ENCODE results near the gene CRIM1. TPM values are rescaled to one million over a fixed set of nuclear protein-coding genes. Genes with fewer than 3 reads are reported as not detected.
"Not testable (repeated sequence)": the region's sequence is repeated elsewhere in the genome, so short reads cannot be mapped to it uniquely, and the experiment has no call there.

CRIM1 gene, protein sequence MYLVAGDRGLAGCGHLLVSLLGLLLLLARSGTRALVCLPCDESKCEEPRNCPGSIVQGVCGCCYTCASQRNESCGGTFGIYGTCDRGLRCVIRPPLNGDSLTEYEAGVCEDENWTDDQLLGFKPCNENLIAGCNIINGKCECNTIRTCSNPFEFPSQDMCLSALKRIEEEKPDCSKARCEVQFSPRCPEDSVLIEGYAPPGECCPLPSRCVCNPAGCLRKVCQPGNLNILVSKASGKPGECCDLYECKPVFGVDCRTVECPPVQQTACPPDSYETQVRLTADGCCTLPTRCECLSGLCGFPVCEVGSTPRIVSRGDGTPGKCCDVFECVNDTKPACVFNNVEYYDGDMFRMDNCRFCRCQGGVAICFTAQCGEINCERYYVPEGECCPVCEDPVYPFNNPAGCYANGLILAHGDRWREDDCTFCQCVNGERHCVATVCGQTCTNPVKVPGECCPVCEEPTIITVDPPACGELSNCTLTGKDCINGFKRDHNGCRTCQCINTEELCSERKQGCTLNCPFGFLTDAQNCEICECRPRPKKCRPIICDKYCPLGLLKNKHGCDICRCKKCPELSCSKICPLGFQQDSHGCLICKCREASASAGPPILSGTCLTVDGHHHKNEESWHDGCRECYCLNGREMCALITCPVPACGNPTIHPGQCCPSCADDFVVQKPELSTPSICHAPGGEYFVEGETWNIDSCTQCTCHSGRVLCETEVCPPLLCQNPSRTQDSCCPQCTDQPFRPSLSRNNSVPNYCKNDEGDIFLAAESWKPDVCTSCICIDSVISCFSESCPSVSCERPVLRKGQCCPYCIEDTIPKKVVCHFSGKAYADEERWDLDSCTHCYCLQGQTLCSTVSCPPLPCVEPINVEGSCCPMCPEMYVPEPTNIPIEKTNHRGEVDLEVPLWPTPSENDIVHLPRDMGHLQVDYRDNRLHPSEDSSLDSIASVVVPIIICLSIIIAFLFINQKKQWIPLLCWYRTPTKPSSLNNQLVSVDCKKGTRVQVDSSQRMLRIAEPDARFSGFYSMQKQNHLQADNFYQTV
- total RNA-seq (10 to 100 TPM; 10.7 to 11.1 TPM), polyA plus RNA-seq (2.5 TPM)

DNA sequence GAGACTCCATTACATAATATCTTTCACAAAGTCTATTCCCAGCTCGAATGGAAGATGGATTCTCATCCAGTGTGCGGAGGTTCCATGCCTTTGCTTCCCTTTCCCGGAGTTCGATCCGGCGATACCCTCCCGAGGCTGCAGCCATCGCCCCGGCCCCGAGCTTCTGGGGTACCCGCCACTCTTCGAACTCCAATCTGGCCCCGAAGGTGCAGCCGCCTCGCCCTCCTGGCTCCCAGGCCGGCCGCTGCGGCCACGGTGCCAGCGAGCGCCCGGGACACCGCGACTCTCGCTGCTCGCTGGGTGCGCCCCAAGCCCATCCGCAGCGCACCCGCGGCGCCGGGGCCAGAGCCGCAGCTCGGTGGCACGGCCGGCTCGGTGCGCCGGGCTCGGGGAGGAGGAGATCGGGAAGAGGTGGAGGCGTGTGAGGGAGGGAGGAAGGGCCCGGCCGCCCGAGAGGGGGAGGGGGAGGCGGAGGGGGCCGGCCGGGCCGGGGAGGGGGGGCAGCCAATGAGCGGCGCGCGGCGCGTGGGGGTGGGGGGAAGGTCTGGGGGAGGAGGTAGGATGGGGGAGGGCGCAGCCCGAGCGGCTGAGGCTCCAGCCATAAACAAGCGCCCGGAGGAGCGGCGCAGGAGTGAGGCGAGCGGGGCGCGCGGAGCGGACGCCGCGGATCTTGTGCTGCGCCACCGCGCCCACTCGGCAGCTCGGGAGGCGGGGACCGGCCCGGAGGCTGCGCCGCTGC lies at the start of gene CRIM1:
Gene CRIM1 (plus strand): TSS at position 628 of the 739 bp plus-strand sequence. CDS start 515 bp downstream, outside the sequence.
- CTCF ChIA-PET = interaction anchor here (1.1 to 1.4 kb wide), 3 partner anchors 8 to 309 kb away, joined by 3 read pairs; no protein-coding TSS in a partner anchor
- POLR2A ChIA-PET = interaction anchor here (0.9 kb wide), 1 partner anchor 155 kb away, joined by 3 read pairs; no protein-coding TSS in a partner anchor

DNA sequence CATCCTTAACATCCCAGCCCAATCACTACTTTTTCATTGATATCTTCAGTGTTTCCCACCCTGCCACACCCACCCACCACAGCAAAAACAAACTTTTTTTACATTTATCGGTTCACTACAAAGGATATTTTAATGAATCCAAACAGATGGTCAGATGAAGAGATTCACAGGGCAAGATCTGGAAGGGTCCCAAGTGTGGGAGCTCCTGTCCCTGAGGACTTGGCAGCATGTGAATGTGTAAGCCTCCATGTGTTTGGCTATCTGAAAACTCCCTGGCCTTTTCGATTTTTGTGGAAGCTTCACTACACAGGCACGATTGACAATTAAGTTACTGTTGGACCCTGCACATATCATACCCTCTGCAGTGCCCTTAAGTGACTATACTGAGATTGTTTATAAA lies 48.1 kb upstream of the CRIM1 start:
- no peaks in the 10 kb centered on the region for H3K4me1 ChIP-seq (ENCODE audit: insufficient read depth, low read length)
- H3K27ac ChIP-seq (ENCODE audit: low read depth, low read length) = no peak overlapping the region
- H3K27me3 Mint-ChIP-seq = no peaks in the 10 kb centered on the region
- H3K4me1 Mint-ChIP-seq = peaks cover 11 to 23% (median 19%) of the 10 kb centered on the region in 3 donors
- no peaks in the 10 kb centered on the region for H3K27me3 ChIP-seq (ENCODE audit: insufficient read depth, low read length, poor library complexity, severe bottlenecking)
- no peak overlapping the region for H3K4me3 ChIP-seq (ENCODE audit: low read length)
- no peaks in the 10 kb centered on the region for H3K36me3 ChIP-seq (ENCODE audit: insufficient read depth, low read length)
- no peaks in the 10 kb centered on the region for H3K9me3 ChIP-seq (ENCODE audit: low read length)
- POLR2A ChIA-PET = no interaction called here
- H3K4me3 Mint-ChIP-seq = no peak overlapping the region
- DNase-seq = no peak
- peaks cover 0 to 16% (median 0%) of the 10 kb centered on the region in 3 donors for H3K36me3 Mint-ChIP-seq
- H3K9me3 Mint-ChIP-seq = no peaks in the 10 kb centered on the region
- CTCF ChIA-PET = no interaction called here
- H3K27ac Mint-ChIP-seq = no peak overlapping the region

More for the DNA sequence above, at the start of gene CRIM1:
- Mint-ChIP-seq H3K4me1 (peaks cover 33 to 52% (median 47%) of the 10 kb centered on the region in 3 donors), H3K27ac (peak within 1 kb of the TSS in 7 of 8 donors; percentile 3 to 87 (median 27)), H3K27me3 (peaks cover 4 to 7% of the 10 kb centered on the region in 2 donors), H3K4me3 (peak within 1 kb of the TSS; percentile 87 to 98 (median 93)), H3K9me3 (no peaks in the 10 kb centered on the region), H3K36me3 (peaks cover 0 to 5% (median 0%) of the 10 kb centered on the region in 3 donors)
- Histone ChIP-seq H3K4me1 (ENCODE audit: insufficient read depth, low read length) (peaks cover 20% of the 10 kb centered on the region), H3K27ac (ENCODE audit: low read depth, low read length) (no peak within 1 kb of the TSS), H3K36me3 (ENCODE audit: insufficient read depth, low read length) (no peaks in the 10 kb centered on the region), H3K27me3 (ENCODE audit: insufficient read depth, low read length, poor library complexity, severe bottlenecking) (peaks cover 4% of the 10 kb centered on the region), H3K9me3 (ENCODE audit: low read length) (no peaks in the 10 kb centered on the region), H3K4me3 (ENCODE audit: low read length) (peak within 1 kb of the TSS; percentile 68)
- peak; percentile 9 to 58 (median 41) for DNase-seq

DNA sequence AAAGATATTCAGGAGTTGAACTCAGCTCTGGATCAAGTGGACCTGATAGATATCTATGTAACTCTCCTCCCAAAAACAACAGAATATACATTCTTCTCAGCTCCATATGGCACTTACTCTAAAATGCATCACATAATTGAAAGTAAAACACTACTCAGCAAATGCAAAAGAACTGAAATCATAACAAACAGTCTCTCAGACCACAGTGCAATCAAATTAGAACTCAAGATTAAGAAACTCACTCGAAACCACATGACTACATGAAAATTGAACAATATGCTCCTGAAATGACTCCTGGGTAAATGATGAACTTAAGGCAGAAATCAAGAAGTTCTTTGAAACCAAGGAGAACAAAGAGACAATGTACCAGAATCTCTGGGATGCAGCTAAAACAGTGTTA lies 45.1 kb upstream of the CRIM1 start:
- H3K36me3 ChIP-seq (ENCODE audit: insufficient read depth, low read length); H3K27me3 Mint-ChIP-seq; H3K36me3 Mint-ChIP-seq; H3K4me3 ChIP-seq (ENCODE audit: low read length); H3K27ac ChIP-seq (ENCODE audit: low read depth, low read length); H3K4me1 ChIP-seq (ENCODE audit: insufficient read depth, low read length); H3K9me3 ChIP-seq (ENCODE audit: low read length); H3K27me3 ChIP-seq (ENCODE audit: insufficient read depth, low read length, poor library complexity, severe bottlenecking); POLR2A ChIA-PET; DNase-seq; CTCF ChIA-PET; H3K4me3 Mint-ChIP-seq; H3K9me3 Mint-ChIP-seq: not testable (repeated sequence)
- Mint-ChIP-seq H3K4me1 (peaks cover 11 to 27% (median 19%) of the 10 kb centered on the region in 3 donors), H3K27ac (peak overlapping the region in 1 of 8 donors; percentile 45)

DNA sequence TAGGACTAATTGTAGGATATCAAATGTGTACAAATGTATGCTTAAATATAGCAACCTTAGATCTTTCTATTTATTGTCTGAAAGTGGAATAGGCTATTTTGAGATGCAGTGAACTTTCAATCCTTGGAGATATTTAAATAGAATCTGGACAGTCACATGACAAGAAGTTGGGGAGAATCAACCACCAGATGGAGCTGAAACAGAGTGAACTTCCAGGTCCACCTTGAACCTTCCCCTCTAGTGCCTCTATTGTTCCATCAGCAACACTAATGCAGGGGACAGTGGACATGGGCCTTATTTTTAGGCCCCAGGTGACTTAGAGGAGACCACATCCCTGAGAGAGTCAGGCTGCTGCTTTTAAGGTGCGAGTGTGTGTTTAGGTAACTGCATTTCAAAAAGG lies 37.0 kb upstream of the CRIM1 start:
- Mint-ChIP-seq H3K27me3 (peaks cover 4 to 6% of the 10 kb centered on the region in 2 donors), H3K4me1 (no peaks in the 10 kb centered on the region), H3K36me3 (peaks cover 0 to 11% (median 3%) of the 10 kb centered on the region in 3 donors), H3K4me3 (no peak overlapping the region), H3K27ac (no peak overlapping the region), H3K9me3 (peaks cover 0 to 6% (median 2%) of the 10 kb centered on the region in 5 donors)
- no peak for DNase-seq
- peaks cover 3% of the 10 kb centered on the region for H3K27me3 ChIP-seq (ENCODE audit: insufficient read depth, low read length, poor library complexity, severe bottlenecking)
- H3K4me3 ChIP-seq (ENCODE audit: low read length) = no peak overlapping the region
- ChIA-PET CTCF (no interaction called here), POLR2A (no interaction called here)
- no peaks in the 10 kb centered on the region for H3K36me3 ChIP-seq (ENCODE audit: insufficient read depth, low read length)
- no peaks in the 10 kb centered on the region for H3K4me1 ChIP-seq (ENCODE audit: insufficient read depth, low read length)
- H3K9me3 ChIP-seq (ENCODE audit: low read length) = no peaks in the 10 kb centered on the region
- no peak overlapping the region for H3K27ac ChIP-seq (ENCODE audit: low read depth, low read length)

DNA sequence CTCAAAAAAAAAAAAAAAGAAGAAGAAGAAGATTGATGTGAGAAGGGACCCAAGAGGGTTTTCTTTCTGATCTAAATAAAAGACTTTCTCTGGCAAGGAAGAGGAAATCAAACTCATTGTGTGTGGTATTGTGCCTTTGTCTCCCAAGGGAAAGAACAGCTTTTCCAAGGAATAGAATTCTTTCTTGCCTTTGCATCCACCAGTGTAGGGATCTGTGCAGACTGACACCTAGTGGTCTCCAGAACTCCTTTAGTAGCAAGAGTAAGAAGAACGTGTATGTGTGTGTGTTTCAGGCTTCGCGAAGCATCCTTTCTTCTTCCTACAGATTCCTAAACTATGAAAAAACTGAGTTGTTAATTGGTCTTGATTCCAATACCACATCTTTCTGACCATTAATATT lies 33.5 kb upstream of the CRIM1 start:
- peaks cover 3 to 6% (median 4%) of the 10 kb centered on the region in 5 donors for H3K9me3 Mint-ChIP-seq
- H3K9me3 ChIP-seq (ENCODE audit: low read length) = no peaks in the 10 kb centered on the region
- H3K27me3 Mint-ChIP-seq = peaks cover 4 to 6% of the 10 kb centered on the region in 2 donors
- no peak overlapping the region for H3K27ac ChIP-seq (ENCODE audit: low read depth, low read length)
- ChIA-PET POLR2A (no interaction called here), CTCF (no interaction called here)
- DNase-seq = no peak
- H3K27me3 ChIP-seq (ENCODE audit: insufficient read depth, low read length, poor library complexity, severe bottlenecking) = peaks cover 3% of the 10 kb centered on the region
- no peaks in the 10 kb centered on the region for H3K4me1 Mint-ChIP-seq
- H3K36me3 Mint-ChIP-seq = peaks cover 0 to 7% (median 2%) of the 10 kb centered on the region in 3 donors
- H3K27ac Mint-ChIP-seq = no peak overlapping the region
- no peak overlapping the region for H3K4me3 Mint-ChIP-seq
- no peak overlapping the region for H3K4me3 ChIP-seq (ENCODE audit: low read length)
- H3K4me1 ChIP-seq (ENCODE audit: insufficient read depth, low read length) = no peaks in the 10 kb centered on the region
- H3K36me3 ChIP-seq (ENCODE audit: insufficient read depth, low read length) = no peaks in the 10 kb centered on the region

DNA sequence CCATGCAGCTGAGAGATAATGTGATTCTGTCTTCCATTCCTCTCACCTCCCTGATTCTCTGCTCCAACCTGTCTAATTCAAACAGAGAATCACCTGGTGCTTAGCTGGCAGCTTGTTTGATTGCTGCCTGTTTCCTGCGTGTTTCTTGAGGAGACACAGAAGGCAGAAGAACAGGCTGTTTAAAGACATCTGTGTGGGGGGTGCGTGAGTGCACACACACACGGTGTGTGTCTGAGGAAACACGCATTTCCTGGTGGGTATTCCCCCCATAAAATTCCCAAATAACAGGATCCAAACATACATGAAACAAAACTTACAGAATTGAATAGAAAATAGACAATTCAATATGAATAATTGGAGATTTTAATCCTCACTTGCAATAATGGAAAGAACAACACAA lies 29.3 kb upstream of the CRIM1 start:
- peaks cover 0 to 3% (median 2%) of the 10 kb centered on the region in 3 donors for H3K36me3 Mint-ChIP-seq
- Histone ChIP-seq H3K27me3 (ENCODE audit: insufficient read depth, low read length, poor library complexity, severe bottlenecking) (no peaks in the 10 kb centered on the region), H3K27ac (ENCODE audit: low read depth, low read length) (no peak overlapping the region), H3K36me3 (ENCODE audit: insufficient read depth, low read length) (no peaks in the 10 kb centered on the region), H3K4me3 (ENCODE audit: low read length) (no peak overlapping the region), H3K4me1 (ENCODE audit: insufficient read depth, low read length) (no peaks in the 10 kb centered on the region), H3K9me3 (ENCODE audit: low read length) (no peaks in the 10 kb centered on the region)
- no peaks in the 10 kb centered on the region for H3K4me1 Mint-ChIP-seq
- peaks cover 1 to 3% of the 10 kb centered on the region in 2 donors for H3K27me3 Mint-ChIP-seq
- no peak overlapping the region for H3K4me3 Mint-ChIP-seq
- no peak overlapping the region for H3K27ac Mint-ChIP-seq
- CTCF ChIA-PET = no interaction called here
- no peak for DNase-seq
- POLR2A ChIA-PET = no interaction called here
- peaks cover 3 to 6% (median 4%) of the 10 kb centered on the region in 5 donors for H3K9me3 Mint-ChIP-seq

DNA sequence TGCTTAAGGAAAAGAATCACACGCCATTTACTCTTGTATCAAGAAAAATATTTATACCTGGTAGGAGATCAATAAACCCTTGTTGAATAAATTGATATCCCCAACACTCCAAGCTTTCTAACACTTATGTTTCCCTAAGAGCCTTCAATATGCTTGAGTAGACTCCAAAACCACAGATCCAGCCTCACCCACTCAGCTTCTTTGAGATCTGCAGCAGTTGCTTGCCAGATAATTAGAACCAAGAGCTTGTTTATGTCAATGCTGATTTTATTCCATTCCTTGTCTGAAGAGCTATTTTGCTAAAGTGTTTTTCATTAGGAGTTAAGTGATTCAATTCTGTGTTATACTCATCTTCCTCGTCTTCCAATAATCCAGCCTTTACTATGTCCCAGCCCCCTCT lies 26.3 kb upstream of the CRIM1 start:
- Mint-ChIP-seq H3K27ac (peak overlapping the region in 1 of 8 donors; percentile 18), H3K4me1 (peaks cover 6 to 8% (median 6%) of the 10 kb centered on the region in 3 donors), H3K27me3 (peaks cover 0 to 1% of the 10 kb centered on the region in 2 donors), H3K36me3 (no peaks in the 10 kb centered on the region), H3K4me3 (no peak overlapping the region), H3K9me3 (peaks cover 0 to 2% (median 0%) of the 10 kb centered on the region in 5 donors)
- no peak overlapping the region for H3K27ac ChIP-seq (ENCODE audit: low read depth, low read length)
- no peaks in the 10 kb centered on the region for H3K4me1 ChIP-seq (ENCODE audit: insufficient read depth, low read length)
- no peaks in the 10 kb centered on the region for H3K36me3 ChIP-seq (ENCODE audit: insufficient read depth, low read length)
- H3K27me3 ChIP-seq (ENCODE audit: insufficient read depth, low read length, poor library complexity, severe bottlenecking) = no peaks in the 10 kb centered on the region
- ChIA-PET POLR2A (no interaction called here), CTCF (no interaction called here)
- H3K4me3 ChIP-seq (ENCODE audit: low read length) = no peak overlapping the region
- DNase-seq = no peak
- H3K9me3 ChIP-seq (ENCODE audit: low read length) = no peaks in the 10 kb centered on the region
